BE2C (cell line): ENCODE data around the gene RABL3.

ENCODE experiments used
- DNase-seq: peaks from one replicate; pipeline ENCODE4 v3.0.0-alpha.2; 2020
- H3K27me3 ChIP-seq: fragments of 250-450 bp; sonication (Bioruptor Pico); 2 replicates; pipeline ENCODE4 v1.5.1; 2020; ENCODE audit warnings: mild to moderate bottlenecking
- H3K36me3 ChIP-seq: fragments of 250-450 bp; sonication (Bioruptor Pico); 2 replicates; pipeline ENCODE4 v1.5.1; 2020; ENCODE audit warnings: mild to moderate bottlenecking
- H3K4me1 ChIP-seq: fragments of 250-450 bp; sonication (Bioruptor Pico); 2 replicates; pipeline ENCODE4 v1.5.1; 2020
- H3K4me3 ChIP-seq: 2 replicates; pipeline ENCODE4 v1.5.1; 2011; ENCODE audit warnings: low read depth, low read length
- H3K9me3 ChIP-seq: fragments of 250-450 bp; sonication (Bioruptor Pico); 2 replicates; pipeline ENCODE4 v1.5.1; 2020
- CTCF ChIP-seq: IDR thresholded peaks from 2 replicates; pipeline ENCODE4 v1.5.1; 2012; ENCODE audit warnings: mild to moderate bottlenecking, low read depth, low read length

Gene RABL3

GRCh38 chr3:120753810-120754209, 11.5 kb upstream of the RABL3 start:
- Histone ChIP-seq H3K9me3 (0 out of 2 replicates have a peak, but pooled peaks cover 3% of the 10 kb centered on the region), H3K4me3 (no peak overlapping the region), H3K36me3 (peaks cover 13% of the 10 kb centered on the region), H3K4me1 (no peaks in the 10 kb centered on the region), H3K27me3 (no peaks in the 10 kb centered on the region)
- no peak for DNase-seq
- TF ChIP-seq CTCF: no peak

GRCh38 chr3:120752865-120753264, 10.5 kb upstream of the RABL3 start:
- H3K36me3 ChIP-seq: peaks cover 13% of the 10 kb centered on the region
- no peak for TF ChIP-seq CTCF

GRCh38 chr3:120752230-120752629, 9.9 kb upstream of the RABL3 start:
- H3K4me1 ChIP-seq: no peaks in the 10 kb centered on the region
- DNase-seq: no peak
- H3K27me3 ChIP-seq: no peaks in the 10 kb centered on the region
- H3K4me3 ChIP-seq: no peak overlapping the region
- 0 out of 2 replicates have a peak, but pooled peaks cover 3% of the 10 kb centered on the region for H3K9me3 ChIP-seq
- TF ChIP-seq CTCF: no peak
- peaks cover 13% of the 10 kb centered on the region for H3K36me3 ChIP-seq

More at GRCh38 chr3:120752865-120753264, 10.5 kb upstream of the RABL3 start:
- no peaks in the 10 kb centered on the region for H3K4me1 ChIP-seq
- 0 out of 2 replicates have a peak, but pooled peaks cover 3% of the 10 kb centered on the region for H3K9me3 ChIP-seq
- no peak overlapping the region for H3K4me3 ChIP-seq
- no peak for DNase-seq
- no peaks in the 10 kb centered on the region for H3K27me3 ChIP-seq

- Histone ChIP-seq H3K36me3 (peaks cover 13% of the 10 kb centered on the region), H3K4me1 (no peaks in the 10 kb centered on the region), H3K4me3 (no peak overlapping the region), H3K27me3 (no peaks in the 10 kb centered on the region), H3K9me3 (no peaks in the 10 kb centered on the region)
- TF ChIP-seq CTCF: no peak
- DNase-seq: no peak
These were observed 7.5 kb upstream of the RABL3 start for GRCh38 chr3:120749843-120750242.

GRCh38 chr3:120745466-120745865, 3.1 kb upstream of the RABL3 start:
- no peak for TF ChIP-seq CTCF
- no peaks in the 10 kb centered on the region for H3K9me3 ChIP-seq

GRCh38 chr3:120743556-120744195, 1.4 kb upstream of the RABL3 start:
- no peak for TF ChIP-seq CTCF
- Histone ChIP-seq H3K9me3 (no peaks in the 10 kb centered on the region), H3K4me1 (peaks cover 3% of the 10 kb centered on the region; the same call in 1 of the 2 replicates), H3K27me3 (no peaks in the 10 kb centered on the region), H3K4me3 (peak overlapping the region; percentile 97), H3K36me3 (0 out of 2 replicates have a peak, but pooled peaks cover 3% of the 10 kb centered on the region)
- no peak for DNase-seq

More at GRCh38 chr3:120745466-120745865, 3.1 kb upstream of the RABL3 start:
- Histone ChIP-seq H3K4me1 (peaks cover 3% of the 10 kb centered on the region; the same call in 1 of the 2 replicates), H3K27me3 (no peaks in the 10 kb centered on the region), H3K36me3 (peaks cover under 1% of the 10 kb centered on the region; the same call in 1 of the 2 replicates), H3K4me3 (no peak overlapping the region)
- no peak for DNase-seq
